ENCODE results near the gene CRMP1.

DNA sequence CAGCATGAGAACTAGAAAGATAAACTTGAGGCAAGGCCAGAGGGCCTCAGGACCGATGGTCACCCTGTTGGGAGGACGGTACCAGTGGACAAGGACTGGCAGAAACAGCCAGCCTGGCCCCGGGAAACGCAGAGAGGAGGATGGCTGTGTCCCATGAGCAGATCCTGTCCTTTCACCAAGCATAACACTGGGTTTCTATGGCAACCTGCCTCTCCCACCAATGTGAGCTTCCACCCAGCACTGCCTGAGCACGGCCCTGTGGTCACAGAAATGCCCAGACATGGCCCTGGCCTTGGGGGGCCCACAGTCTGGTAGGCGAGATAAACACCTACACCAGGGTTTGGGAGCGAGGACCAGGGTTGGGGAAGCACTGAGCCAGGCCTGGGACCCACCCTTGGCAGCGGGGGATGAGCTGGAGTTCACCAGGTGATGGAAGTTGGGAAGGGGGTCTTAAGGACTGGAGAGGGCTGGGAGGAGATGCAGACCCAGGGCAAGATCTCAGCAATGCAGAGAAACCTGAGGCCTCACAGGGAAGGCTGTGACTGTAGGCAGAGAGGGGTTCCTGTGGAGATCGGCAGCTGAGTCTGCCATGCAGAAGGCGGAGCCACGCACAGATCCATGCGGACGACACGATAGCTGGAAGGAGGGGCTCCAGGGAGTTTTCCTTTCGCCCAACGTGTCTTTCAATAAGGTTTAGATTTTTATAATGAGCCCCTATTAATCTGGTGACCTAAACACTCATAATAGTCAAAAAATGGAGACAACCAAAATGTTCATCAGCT is 32.7 kb upstream of the CRMP1 start:
- TF ChIP-seq, protein P1, sequence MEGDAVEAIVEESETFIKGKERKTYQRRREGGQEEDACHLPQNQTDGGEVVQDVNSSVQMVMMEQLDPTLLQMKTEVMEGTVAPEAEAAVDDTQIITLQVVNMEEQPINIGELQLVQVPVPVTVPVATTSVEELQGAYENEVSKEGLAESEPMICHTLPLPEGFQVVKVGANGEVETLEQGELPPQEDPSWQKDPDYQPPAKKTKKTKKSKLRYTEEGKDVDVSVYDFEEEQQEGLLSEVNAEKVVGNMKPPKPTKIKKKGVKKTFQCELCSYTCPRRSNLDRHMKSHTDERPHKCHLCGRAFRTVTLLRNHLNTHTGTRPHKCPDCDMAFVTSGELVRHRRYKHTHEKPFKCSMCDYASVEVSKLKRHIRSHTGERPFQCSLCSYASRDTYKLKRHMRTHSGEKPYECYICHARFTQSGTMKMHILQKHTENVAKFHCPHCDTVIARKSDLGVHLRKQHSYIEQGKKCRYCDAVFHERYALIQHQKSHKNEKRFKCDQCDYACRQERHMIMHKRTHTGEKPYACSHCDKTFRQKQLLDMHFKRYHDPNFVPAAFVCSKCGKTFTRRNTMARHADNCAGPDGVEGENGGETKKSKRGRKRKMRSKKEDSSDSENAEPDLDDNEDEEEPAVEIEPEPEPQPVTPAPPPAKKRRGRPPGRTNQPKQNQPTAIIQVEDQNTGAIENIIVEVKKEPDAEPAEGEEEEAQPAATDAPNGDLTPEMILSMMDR (IDR thresholded peaks at IDR 0.05; ENCODE audit: insufficient read depth, low read depth, low read length): no peak
- no peak for TF ChIP-seq EZH2 (IDR thresholded peaks at IDR 0.05; ENCODE audit: insufficient read depth, low read length)
